ENCODE results near the gene BEGAIN. TPM values are rescaled to one million over a fixed set of nuclear protein-coding genes. Genes with fewer than 3 reads are reported as not detected.

Gene BEGAIN
- total RNA-seq, 1 experiment from 2014 or later = 0.54 TPM

- no TSS peak for BruUV-seq (replicated peaks)
- CTCF ChIA-PET = no interaction called here
Measured at GRCh38 chr14:100531152-100532121, 55.8 kb downstream of the BEGAIN start.

GRCh38 chr14:100530270-100531072 is 56.7 kb downstream of the BEGAIN start:
- no peak for DNase-seq
- Mint-ChIP-seq H3K36me3 (ENCODE audit: insufficient read depth, unreplicated experiment) (no peaks in the 10 kb centered on the region), H3K9me3 (ENCODE audit: unreplicated experiment) (no peaks in the 10 kb centered on the region), H3K4me1 (ENCODE audit: low read depth, unreplicated experiment) (no peaks in the 10 kb centered on the region), H3K27ac (ENCODE audit: unreplicated experiment) (no peak overlapping the region), H3K27me3 (ENCODE audit: insufficient read depth, unreplicated experiment) (no peaks in the 10 kb centered on the region), H3K4me3 (ENCODE audit: unreplicated experiment) (no peak overlapping the region)
- Histone ChIP-seq H3K27me3 (replicated peaks; ENCODE audit: control insufficient read depth, insufficient read depth, low read length) (no peaks in the 10 kb centered on the region), H3K36me3 (ENCODE audit: control insufficient read depth, insufficient read depth, low read length) (no peaks in the 10 kb centered on the region; the same call in 1 of the 2 replicates), H3K4me3 (ENCODE audit: low read depth, low read length) (no peak overlapping the region), H3K4me1 (no peaks in the 10 kb centered on the region), H3K9me3 (no peaks in the 10 kb centered on the region)
- intact Hi-C loops (cut with micrococcal nuclease; ENCODE audit: unreplicated experiment) = no loop called here
- no peak for TF ChIP-seq CTCF (IDR thresholded peaks at IDR 0.05; ENCODE audit: insufficient read depth in 1 of 2, low read depth in 1 of 2, low read length in 1 of 2, severe bottlenecking in 1 of 2, unreplicated experiment in 1 of 2)
- no TSS peak for BruUV-seq (replicated peaks)
- CTCF ChIA-PET = no interaction called here
- POLR2A ChIA-PET = no interaction called here

More at GRCh38 chr14:100531152-100532121, 55.8 kb downstream of the BEGAIN start:
- no peaks in the 10 kb centered on the region for H3K9me3 ChIP-seq
- Mint-ChIP-seq H3K4me3 (ENCODE audit: unreplicated experiment) (no peak overlapping the region), H3K27me3 (ENCODE audit: insufficient read depth, unreplicated experiment) (no peaks in the 10 kb centered on the region), H3K4me1 (ENCODE audit: low read depth, unreplicated experiment) (no peaks in the 10 kb centered on the region), H3K27ac (ENCODE audit: unreplicated experiment) (no peak overlapping the region), H3K36me3 (ENCODE audit: insufficient read depth, unreplicated experiment) (no peaks in the 10 kb centered on the region), H3K9me3 (ENCODE audit: unreplicated experiment) (no peaks in the 10 kb centered on the region)
- H3K4me3 ChIP-seq (ENCODE audit: low read depth, low read length) = no peak overlapping the region
- intact Hi-C loops (cut with micrococcal nuclease; ENCODE audit: unreplicated experiment) = no loop called here
- no peaks in the 10 kb centered on the region for H3K4me1 ChIP-seq
- TF ChIP-seq CTCF (IDR thresholded peaks at IDR 0.05; ENCODE audit: insufficient read depth in 1 of 2, low read depth in 1 of 2, low read length in 1 of 2, severe bottlenecking in 1 of 2, unreplicated experiment in 1 of 2) = no peak
- H3K27me3 ChIP-seq (replicated peaks; ENCODE audit: control insufficient read depth, insufficient read depth, low read length) = no peaks in the 10 kb centered on the region
- POLR2A ChIA-PET = no interaction called here
- no peaks in the 10 kb centered on the region; the same call in 1 of the 2 replicates for H3K36me3 ChIP-seq (ENCODE audit: control insufficient read depth, insufficient read depth, low read length)
- DNase-seq = no peak

GRCh38 chr14:100529561-100530031 is 57.6 kb downstream of the BEGAIN start:
- no peaks in the 10 kb centered on the region for H3K4me1 ChIP-seq
- no peaks in the 10 kb centered on the region for H3K27me3 Mint-ChIP-seq (ENCODE audit: insufficient read depth, unreplicated experiment)
- no peak overlapping the region for H3K27ac Mint-ChIP-seq (ENCODE audit: unreplicated experiment)
- intact Hi-C loops (cut with micrococcal nuclease; ENCODE audit: unreplicated experiment) = no loop called here
- BruUV-seq (replicated peaks) = no TSS peak
- ChIA-PET CTCF (no interaction called here), POLR2A (no interaction called here)
- H3K4me3 Mint-ChIP-seq (ENCODE audit: unreplicated experiment) = no peak overlapping the region
- no peak for TF ChIP-seq CTCF (IDR thresholded peaks at IDR 0.05; ENCODE audit: insufficient read depth in 1 of 2, low read depth in 1 of 2, low read length in 1 of 2, severe bottlenecking in 1 of 2, unreplicated experiment in 1 of 2)
- DNase-seq = no peak
- H3K9me3 ChIP-seq = no peaks in the 10 kb centered on the region
- H3K36me3 Mint-ChIP-seq (ENCODE audit: insufficient read depth, unreplicated experiment) = no peaks in the 10 kb centered on the region
- H3K27me3 ChIP-seq (replicated peaks; ENCODE audit: control insufficient read depth, insufficient read depth, low read length) = no peaks in the 10 kb centered on the region
- no peaks in the 10 kb centered on the region for H3K9me3 Mint-ChIP-seq (ENCODE audit: unreplicated experiment)
- no peak overlapping the region for H3K4me3 ChIP-seq (ENCODE audit: low read depth, low read length)
- H3K36me3 ChIP-seq (ENCODE audit: control insufficient read depth, insufficient read depth, low read length) = no peaks in the 10 kb centered on the region; the same call in 1 of the 2 replicates
- H3K4me1 Mint-ChIP-seq (ENCODE audit: low read depth, unreplicated experiment) = no peaks in the 10 kb centered on the region
